ENCODE data around the gene CDK2.
"Not testable (repeated sequence)": the region's sequence is repeated elsewhere in the genome, so short reads cannot be mapped to it uniquely, and the experiment has no call there.

Gene CDK2

GRCh38 chr12:56003376-56003775, 36.7 kb downstream of the CDK2 start:
- not testable (repeated sequence) for H3K27ac Mint-ChIP-seq; H3K36me3 Mint-ChIP-seq (ENCODE audit: low read depth)

GRCh38 chr12:56004211-56004610, 37.6 kb downstream of the CDK2 start:
- Mint-ChIP-seq H3K9me3 (no peaks in the 10 kb centered on the region), H3K4me3 (no peak overlapping the region), H3K4me1 (ENCODE audit: low read depth) (peaks cover 22% of the 10 kb centered on the region), H3K36me3 (ENCODE audit: low read depth) (peaks cover 5% of the 10 kb centered on the region), H3K27ac (no peak overlapping the region), H3K27me3 (ENCODE audit: low read depth) (peaks cover 3% of the 10 kb centered on the region)

More at GRCh38 chr12:56003376-56003775, 36.7 kb downstream of the CDK2 start:
- not testable (repeated sequence) for H3K4me3 Mint-ChIP-seq; H3K27me3 Mint-ChIP-seq (ENCODE audit: low read depth); H3K9me3 Mint-ChIP-seq
- peaks cover 20% of the 10 kb centered on the region for H3K4me1 Mint-ChIP-seq (ENCODE audit: low read depth)

DNA sequence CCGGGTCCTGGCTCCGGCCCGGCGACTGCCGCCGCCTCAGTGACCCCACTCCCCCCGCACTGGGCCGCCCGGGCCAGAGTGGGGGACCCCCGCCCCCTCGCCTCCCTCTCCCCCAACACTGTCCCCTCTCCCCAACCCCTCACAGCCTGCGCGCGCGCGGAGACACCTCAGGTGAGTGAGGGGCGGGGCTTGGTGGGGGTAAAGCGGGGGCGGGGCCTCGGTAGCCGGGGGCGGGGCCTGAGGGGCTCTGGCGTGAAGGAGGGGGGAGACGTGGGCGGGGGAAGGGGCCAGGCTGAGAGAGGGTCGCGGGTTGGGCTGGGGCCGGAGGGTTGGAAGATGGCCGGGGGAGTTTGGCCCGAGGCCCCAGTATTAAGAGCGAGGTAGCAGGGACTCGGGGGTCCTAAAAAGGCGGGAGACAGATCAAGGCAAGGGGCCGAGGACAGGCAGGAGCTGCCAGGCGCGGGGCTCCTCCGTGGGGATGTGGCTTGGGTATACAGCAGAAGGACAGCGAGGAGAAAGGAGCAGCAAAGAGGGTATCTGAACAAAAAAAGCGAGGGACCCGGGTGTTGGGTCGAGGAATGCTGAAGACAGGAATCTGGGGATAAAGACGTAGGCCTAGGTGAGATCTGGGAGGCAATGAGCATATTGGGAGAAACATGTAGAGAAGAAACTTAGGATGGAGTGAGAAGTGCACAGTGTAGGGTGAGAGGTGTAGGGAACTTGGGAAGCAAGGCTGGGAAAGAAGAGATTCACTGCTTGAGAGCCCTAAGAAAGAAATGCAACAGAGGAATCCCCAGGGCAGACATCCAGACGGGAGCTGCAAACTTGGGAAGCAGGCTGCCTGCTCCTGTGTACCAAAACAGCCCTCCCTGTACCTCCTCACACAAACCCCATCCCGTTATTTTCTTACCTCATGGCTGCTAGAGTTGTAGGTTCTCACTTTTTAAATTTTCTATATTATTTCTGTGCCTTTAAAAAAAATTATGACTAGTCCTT, 41.2 kb downstream of the CDK2 start:
- H3K9me3 Mint-ChIP-seq, result no peaks in the 10 kb centered on the region
- peaks cover 20% of the 10 kb centered on the region for H3K4me1 Mint-ChIP-seq (ENCODE audit: low read depth)
- peaks cover 8% of the 10 kb centered on the region for H3K36me3 Mint-ChIP-seq (ENCODE audit: low read depth)
- H3K27ac Mint-ChIP-seq, result peak overlapping the region; percentile 90
- H3K4me3 Mint-ChIP-seq, result peak overlapping the region; percentile 95
- H3K27me3 Mint-ChIP-seq (ENCODE audit: low read depth), result peaks cover 3% of the 10 kb centered on the region

GRCh38 chr12:56010111-56010570, 43.5 kb downstream of the CDK2 start:
- H3K9me3 Mint-ChIP-seq, result no peaks in the 10 kb centered on the region
- no peak overlapping the region for H3K27ac Mint-ChIP-seq
- peaks cover 21% of the 10 kb centered on the region for H3K4me1 Mint-ChIP-seq (ENCODE audit: low read depth)
- H3K4me3 Mint-ChIP-seq, result no peak overlapping the region
- H3K36me3 Mint-ChIP-seq (ENCODE audit: low read depth), result peaks cover 8% of the 10 kb centered on the region
- H3K27me3 Mint-ChIP-seq (ENCODE audit: low read depth), result peaks cover 3% of the 10 kb centered on the region

- no peaks in the 10 kb centered on the region for H3K9me3 Mint-ChIP-seq
Measured at GRCh38 chr12:56011509-56012090, 45.0 kb downstream of the CDK2 start.

GRCh38 chr12:56013482-56013881, 46.9 kb downstream of the CDK2 start:
- H3K27ac Mint-ChIP-seq, result no peak overlapping the region
- no peaks in the 10 kb centered on the region for H3K9me3 Mint-ChIP-seq
- no peak overlapping the region for H3K4me3 Mint-ChIP-seq
- peaks cover 3% of the 10 kb centered on the region for H3K27me3 Mint-ChIP-seq (ENCODE audit: low read depth)
- H3K36me3 Mint-ChIP-seq (ENCODE audit: low read depth), result peaks cover 12% of the 10 kb centered on the region
- H3K4me1 Mint-ChIP-seq (ENCODE audit: low read depth), result peaks cover 10% of the 10 kb centered on the region

More at GRCh38 chr12:56011509-56012090, 45.0 kb downstream of the CDK2 start:
- no peak overlapping the region for H3K27ac Mint-ChIP-seq
- H3K36me3 Mint-ChIP-seq (ENCODE audit: low read depth), result peaks cover 9% of the 10 kb centered on the region
- no peak overlapping the region for H3K4me3 Mint-ChIP-seq
- H3K27me3 Mint-ChIP-seq (ENCODE audit: low read depth), result peaks cover 3% of the 10 kb centered on the region
- H3K4me1 Mint-ChIP-seq (ENCODE audit: low read depth), result peaks cover 19% of the 10 kb centered on the region

- peaks cover 8% of the 10 kb centered on the region for H3K4me1 Mint-ChIP-seq (ENCODE audit: low read depth)
Measured at GRCh38 chr12:56014205-56014604, 47.6 kb downstream of the CDK2 start.

DNA sequence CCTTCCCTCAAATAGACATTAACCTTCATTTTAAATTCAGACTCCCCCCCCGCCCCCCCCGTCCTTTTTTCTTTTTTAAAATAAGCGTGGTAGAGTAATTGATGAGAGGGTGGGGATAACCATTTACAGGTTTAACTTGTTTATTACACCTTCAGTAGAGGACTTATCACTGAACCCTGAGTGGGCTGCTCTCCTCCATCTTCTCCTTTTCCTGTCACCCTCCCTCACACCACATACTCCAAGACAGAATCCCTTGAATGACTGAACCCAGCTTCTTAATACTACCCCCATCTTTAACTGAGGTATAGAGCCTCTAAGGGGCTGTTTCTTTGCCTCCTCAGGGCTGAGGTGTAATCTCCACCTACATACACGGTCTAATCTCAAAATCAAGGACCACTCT, 50.6 kb downstream of the CDK2 start:
- H3K4me3 Mint-ChIP-seq, result no peak overlapping the region
- no peaks in the 10 kb centered on the region for H3K27me3 Mint-ChIP-seq (ENCODE audit: low read depth)
- peaks cover 22% of the 10 kb centered on the region for H3K4me1 Mint-ChIP-seq (ENCODE audit: low read depth)
- H3K9me3 Mint-ChIP-seq, result no peaks in the 10 kb centered on the region
- no peak overlapping the region for H3K27ac Mint-ChIP-seq
- peaks cover 13% of the 10 kb centered on the region for H3K36me3 Mint-ChIP-seq (ENCODE audit: low read depth)

More at GRCh38 chr12:56014205-56014604, 47.6 kb downstream of the CDK2 start:
- no peaks in the 10 kb centered on the region for H3K9me3 Mint-ChIP-seq
- H3K27me3 Mint-ChIP-seq (ENCODE audit: low read depth), result no peaks in the 10 kb centered on the region
- H3K4me3 Mint-ChIP-seq, result no peak overlapping the region
- peaks cover 12% of the 10 kb centered on the region for H3K36me3 Mint-ChIP-seq (ENCODE audit: low read depth)
- no peak overlapping the region for H3K27ac Mint-ChIP-seq

GRCh38 chr12:56018356-56018755, 51.7 kb downstream of the CDK2 start:
- peaks cover 13% of the 10 kb centered on the region for H3K36me3 Mint-ChIP-seq (ENCODE audit: low read depth)
- H3K4me1 Mint-ChIP-seq (ENCODE audit: low read depth), result peaks cover 31% of the 10 kb centered on the region
- no peak overlapping the region for H3K4me3 Mint-ChIP-seq
- H3K27ac Mint-ChIP-seq, result no peak overlapping the region
- no peaks in the 10 kb centered on the region for H3K27me3 Mint-ChIP-seq (ENCODE audit: low read depth)
- H3K9me3 Mint-ChIP-seq, result no peaks in the 10 kb centered on the region

DNA sequence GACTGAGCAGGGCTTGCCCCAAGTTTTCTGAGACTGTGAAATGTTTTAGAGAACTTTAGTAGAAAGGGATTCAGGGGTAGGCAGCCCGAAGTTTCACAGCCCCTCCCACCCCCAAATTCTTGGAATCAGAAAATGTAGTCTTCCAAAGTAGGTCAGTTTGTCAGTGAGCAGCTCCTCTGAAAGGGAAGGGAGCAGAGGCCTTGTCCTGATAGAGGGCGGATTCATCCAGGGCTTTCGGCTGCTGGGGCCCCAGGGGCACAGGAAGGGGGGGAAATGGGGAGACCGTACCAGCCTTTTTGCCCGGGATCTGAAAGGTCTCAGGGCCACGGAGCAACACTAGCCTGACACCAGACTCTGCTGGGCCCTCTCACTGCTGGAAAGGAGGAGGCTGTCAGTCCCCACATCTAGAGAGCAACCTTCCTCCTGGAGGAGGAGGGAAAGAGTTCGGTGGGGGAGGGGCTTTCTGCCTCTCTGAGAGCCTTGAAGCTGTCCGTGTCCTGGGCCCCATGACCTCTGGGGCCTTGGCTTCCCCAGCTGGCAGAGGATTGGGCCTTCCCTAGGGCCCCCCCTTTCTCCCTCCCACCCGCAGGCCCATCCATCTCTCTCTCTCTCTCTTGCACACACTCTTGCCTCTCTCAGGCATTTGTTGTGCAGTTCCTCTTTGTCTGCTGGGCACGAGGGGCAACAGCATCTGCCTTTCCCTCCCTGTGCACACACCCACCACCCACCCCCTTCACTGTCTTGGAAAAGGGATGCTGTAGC, 54.0 kb downstream of the CDK2 start, which contains the start of gene IKZF4:
Gene IKZF4, plus strand, starts transcription at position 621 of the 762 bp plus-strand sequence. CDS start 451 bp downstream, outside the sequence.
- H3K27ac Mint-ChIP-seq, result peak within 1 kb of the TSS; percentile 97
- no peaks in the 10 kb centered on the region for H3K27me3 Mint-ChIP-seq (ENCODE audit: low read depth)
- peaks cover 19% of the 10 kb centered on the region for H3K36me3 Mint-ChIP-seq (ENCODE audit: low read depth)
- H3K4me3 Mint-ChIP-seq, result peak within 1 kb of the TSS; percentile 99
- H3K9me3 Mint-ChIP-seq, result no peaks in the 10 kb centered on the region
- H3K4me1 Mint-ChIP-seq (ENCODE audit: low read depth), result peaks cover 40% of the 10 kb centered on the region

DNA sequence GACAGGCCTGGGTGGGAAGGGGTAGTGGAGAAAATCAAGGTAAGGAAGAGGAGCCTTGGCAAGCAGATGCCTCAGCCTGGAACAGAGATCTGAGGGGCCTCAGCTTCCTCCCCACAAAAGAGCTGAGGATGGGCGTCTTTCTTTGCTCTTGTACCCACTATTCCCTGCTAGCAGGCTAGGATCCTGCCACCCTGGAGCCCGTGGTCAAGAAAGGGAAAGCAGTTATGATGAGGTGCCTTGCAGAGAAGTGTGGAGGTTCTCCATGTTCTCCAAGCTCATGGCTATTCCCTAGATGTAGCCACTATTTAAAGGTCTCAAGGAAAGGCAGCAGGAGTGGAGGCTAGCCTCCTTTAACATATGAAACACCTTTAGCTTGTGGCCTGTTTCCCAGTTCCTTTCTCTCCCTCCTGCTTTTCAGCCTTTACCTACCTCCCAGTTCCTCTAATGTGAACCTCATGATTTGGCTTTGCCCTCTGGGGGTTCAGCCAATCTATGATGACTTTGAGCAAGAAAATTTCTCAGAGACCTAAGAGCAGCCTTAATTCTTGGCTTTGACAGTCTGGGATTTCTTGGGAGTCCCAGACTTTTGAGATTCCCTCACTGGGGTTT, 55.4 kb downstream of the CDK2 start:
- peaks cover 24% of the 10 kb centered on the region for H3K36me3 Mint-ChIP-seq (ENCODE audit: low read depth)
- H3K27me3 Mint-ChIP-seq (ENCODE audit: low read depth), result no peaks in the 10 kb centered on the region
- peaks cover 38% of the 10 kb centered on the region for H3K4me1 Mint-ChIP-seq (ENCODE audit: low read depth)
- H3K9me3 Mint-ChIP-seq, result no peaks in the 10 kb centered on the region
- peak overlapping the region; percentile 97 for H3K27ac Mint-ChIP-seq
- peak overlapping the region; percentile 99 for H3K4me3 Mint-ChIP-seq
